ENCODE data around the gene DMXL2.
"Not testable (repeated sequence)": the region's sequence is repeated elsewhere in the genome, so short reads cannot be mapped to it uniquely, and the experiment has no call there.

Gene DMXL2

GRCh38 chr15:51568939-51569784 is 53.4 kb downstream of the DMXL2 start:
- not testable (repeated sequence) for DNase-seq

GRCh38 chr15:51561271-51561670 is 61.3 kb downstream of the DMXL2 start:
- no peak for DNase-seq

- DNase-seq, result no peak
These were observed 63.7 kb downstream of the DMXL2 start for GRCh38 chr15:51558876-51559275.

GRCh38 chr15:51558411-51558810 is 64.2 kb downstream of the DMXL2 start:
- no peak for DNase-seq

GRCh38 chr15:51550841-51551240 is 71.7 kb downstream of the DMXL2 start:
- no peak for DNase-seq

- no peak for DNase-seq
These were observed 74.9 kb downstream of the DMXL2 start for GRCh38 chr15:51547656-51548055.

GRCh38 chr15:51536965-51537574 is 85.5 kb downstream of the DMXL2 start:
- DNase-seq, result peak; percentile 6

DNA sequence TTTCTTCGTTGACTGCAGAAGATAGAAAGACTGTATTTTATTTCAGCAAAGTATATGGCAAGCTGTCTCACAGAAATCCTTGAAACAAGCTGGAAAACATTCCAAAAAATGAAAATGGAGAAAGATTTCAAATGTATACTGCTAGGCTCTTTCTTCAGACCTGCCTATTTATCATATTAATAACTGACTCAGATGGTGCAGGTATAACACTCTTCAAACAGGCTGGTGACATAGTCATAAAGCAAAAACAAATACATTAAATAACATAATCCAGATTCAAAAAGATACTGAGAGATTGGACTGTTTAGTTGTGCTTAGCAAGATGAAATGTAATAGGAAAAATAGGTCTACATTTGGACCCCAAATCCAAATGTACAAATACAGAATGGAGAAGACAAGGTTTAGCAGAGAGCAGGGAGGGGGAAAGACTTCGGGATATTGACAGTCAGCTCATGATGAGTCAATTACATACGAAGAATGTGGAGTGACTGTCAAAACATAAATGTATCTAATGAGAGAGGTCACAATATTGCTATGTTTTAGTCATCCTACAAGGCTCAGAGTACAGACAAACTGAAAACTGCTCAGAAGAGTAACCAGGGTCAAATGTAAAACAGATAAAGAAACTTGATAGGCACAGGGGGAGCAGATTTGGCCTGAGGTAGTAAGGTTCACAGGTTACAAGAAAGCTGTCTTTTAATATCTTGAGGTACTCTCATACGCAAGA is 88.7 kb downstream of the DMXL2 start:
- DNase-seq, result no peak

DNA sequence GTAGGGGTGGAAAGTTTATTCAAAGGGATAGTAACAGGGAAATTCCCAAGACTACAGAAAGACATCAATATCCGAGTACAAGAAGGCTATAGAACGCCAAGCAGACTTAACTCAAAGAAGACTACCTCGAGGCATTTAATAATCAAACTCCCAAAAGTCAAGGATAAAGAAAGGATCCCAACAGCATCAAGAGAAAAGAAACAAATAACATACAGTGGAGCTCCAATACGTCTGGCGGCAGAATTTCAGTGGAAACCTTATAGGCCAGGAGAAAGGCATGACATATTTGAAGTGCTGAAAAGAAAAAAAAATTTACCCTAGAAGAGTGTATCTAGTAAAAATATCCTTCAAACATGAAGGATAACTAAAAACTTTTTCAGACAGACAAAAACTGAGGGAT is 95.6 kb downstream of the DMXL2 start:
- DNase-seq, result no peak

DNA sequence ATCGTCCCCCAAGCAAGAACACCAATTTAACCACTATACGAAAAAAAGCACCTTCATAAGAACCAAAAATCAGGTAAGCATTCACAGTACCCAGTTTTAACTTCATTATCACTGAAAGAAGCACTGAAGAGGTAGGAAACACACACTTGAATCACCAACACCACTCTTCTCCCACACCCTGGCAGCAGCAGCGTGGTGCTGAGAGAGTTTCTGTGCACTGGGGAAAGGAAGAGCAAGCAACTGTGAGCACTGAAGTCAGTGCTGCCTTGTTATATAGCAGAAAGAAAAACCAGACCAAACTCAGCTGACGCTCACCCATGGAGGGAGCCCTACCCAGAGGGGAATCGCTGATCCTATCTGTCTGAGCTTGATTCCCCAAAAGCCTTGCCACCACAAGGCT is 98.2 kb downstream of the DMXL2 start:
- no peak for DNase-seq

- no peak for DNase-seq
These were observed 106.3 kb downstream of the DMXL2 start for GRCh38 chr15:51516291-51516690.

DNA sequence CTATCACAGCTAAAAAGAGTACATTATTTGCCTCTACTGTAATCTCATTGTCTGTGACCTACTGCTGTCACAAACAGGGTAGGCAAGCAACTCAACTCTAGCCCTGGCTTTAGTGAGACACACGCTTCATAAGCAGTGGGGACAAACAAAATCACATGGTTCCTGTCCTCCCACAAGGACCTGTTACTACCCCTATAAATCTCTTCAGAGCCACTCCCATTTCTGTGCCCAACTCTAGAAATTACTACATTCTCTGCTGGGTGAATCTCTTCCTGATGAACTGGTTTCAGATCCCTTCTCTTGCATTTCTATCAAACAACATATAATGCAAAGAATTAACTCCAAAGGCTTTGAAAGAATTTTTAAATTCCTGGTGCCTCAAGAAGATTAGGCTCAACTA is 117.3 kb downstream of the DMXL2 start:
- no peak for DNase-seq

DNA sequence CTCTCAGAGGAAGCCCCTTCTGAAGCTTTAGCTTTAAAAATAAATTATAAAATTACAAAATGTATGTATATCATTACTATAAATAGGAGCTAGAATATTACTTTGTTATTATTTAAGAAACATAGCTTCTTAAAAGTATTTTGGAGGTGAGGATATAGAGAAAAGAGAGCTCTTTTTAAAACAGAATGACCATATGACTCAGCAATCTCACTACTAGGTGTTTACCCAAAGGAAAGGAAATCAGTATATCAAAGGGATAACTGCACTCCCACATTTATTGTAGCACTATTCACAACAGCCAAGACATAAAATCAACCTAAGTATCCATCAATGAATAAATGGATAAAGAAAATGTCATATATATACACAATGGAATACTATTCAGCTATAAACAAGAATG is 119.6 kb downstream of the DMXL2 start:
- no peak for DNase-seq

GRCh38 chr15:51499379-51499976 is 123.1 kb downstream of the DMXL2 start:
- no peak for DNase-seq

- no peak for DNase-seq
These were observed 124.8 kb downstream of the DMXL2 start for GRCh38 chr15:51497806-51498205.

- DNase-seq, result no peak
These were observed 126.3 kb downstream of the DMXL2 start for GRCh38 chr15:51496246-51496645.

GRCh38 chr15:51494411-51495314 is 127.9 kb downstream of the DMXL2 start:
- DNase-seq, result no peak

DNA sequence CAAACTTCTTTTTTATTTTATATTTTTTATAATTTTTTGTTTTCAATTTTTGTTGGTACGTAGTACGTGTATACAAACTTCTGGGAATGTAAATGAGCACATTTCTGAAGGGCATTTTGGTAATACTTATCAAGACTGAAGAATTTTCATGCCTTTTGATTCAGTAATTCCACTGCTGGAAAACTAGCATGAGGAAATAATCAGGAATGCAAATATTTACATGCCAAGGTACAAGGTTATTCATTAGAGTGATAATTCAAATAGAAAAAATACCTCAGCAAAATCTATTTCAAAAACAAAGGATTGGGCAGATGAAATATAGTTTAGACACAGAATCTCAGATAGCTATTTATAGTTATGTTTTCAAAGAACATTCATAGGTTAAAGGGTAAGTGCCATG is 128.7 kb downstream of the DMXL2 start:
- no peak for DNase-seq

GRCh38 chr15:51492528-51492927 is 130.0 kb downstream of the DMXL2 start:
- no peak for DNase-seq

GRCh38 chr15:51491941-51492340 is 130.6 kb downstream of the DMXL2 start:
- DNase-seq, result no peak

DNA sequence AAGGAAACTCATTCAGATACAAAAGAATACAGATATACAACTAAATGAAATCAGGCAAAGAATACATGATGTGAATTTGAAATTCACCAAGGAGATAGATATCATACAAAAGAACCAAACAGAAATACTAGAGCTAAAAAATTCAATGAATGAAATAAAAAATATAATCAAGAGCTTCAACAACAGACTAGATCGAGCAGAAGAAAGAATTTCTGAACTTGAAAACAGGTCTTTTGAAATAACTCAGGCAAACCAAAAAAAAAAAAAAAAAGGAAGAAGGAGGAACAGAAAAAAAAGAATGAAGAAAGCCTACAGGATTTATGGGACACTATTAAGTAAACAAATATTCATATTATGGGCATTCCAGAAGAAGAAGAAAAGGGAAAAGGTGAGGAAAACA is 137.8 kb downstream of the DMXL2 start:
- DNase-seq, result no peak

- no peak for DNase-seq
These were observed 138.6 kb downstream of the DMXL2 start for GRCh38 chr15:51483985-51484384.
